HL-60 (cell line): ENCODE results near the gene ABCD1.

ENCODE experiments used
- POLR2AphosphoS5 ChIP-seq: IDR thresholded peaks from 2 replicates; pipeline ENCODE4 v1.6.1; 2012; ENCODE audit warnings: low read depth
- TF ChIP-seq, protein P1 (sequence below): IDR thresholded peaks from one replicate; pipeline ENCODE4 v1.5.1; 2011; ENCODE audit warnings: low read length, control low read depth, inconsistent platforms; ENCODE audit not compliant: insufficient read depth

DNA sequence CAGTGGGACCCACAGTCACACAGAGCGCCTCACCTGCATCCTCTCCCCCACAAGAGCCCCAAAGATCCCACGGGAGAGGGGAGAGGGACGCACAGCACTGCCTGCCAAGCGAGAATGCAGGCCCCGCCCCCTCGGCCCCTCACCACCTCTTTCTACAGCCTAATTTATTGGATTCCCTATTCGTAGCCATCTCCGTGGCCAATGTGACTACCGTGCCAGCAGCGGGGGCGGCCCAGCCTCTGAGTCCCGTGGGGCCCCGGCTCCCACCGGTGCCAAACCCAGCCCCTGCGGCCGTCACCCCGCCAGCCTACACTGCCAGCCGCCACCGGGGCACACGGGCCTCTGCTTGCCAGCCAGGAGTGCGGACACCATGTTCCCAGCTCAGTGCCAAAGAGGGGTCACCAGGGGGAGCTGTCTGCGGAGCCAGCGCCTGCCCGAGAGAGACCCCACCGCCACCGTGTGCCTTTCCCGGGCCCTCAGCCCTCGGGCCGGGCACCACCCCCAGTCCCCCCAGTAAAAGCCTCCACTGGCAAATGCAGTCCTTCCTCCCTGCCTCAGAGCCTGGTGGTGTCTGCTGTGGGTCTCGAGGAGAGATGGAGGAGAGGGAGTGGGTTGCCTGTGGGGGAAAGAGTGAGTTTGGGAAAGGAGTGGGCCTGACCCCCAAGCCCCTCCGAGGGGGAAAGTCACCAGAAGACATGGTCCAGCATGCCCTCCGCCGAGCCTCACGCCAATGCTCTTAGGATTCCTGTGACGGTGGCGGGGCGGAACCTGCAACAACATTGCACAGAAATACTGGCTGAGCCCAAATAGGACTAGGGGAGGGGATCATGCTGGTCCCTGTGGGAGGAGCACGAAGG lies 19.8 kb downstream of the ABCD1 start:
- no peak for TF ChIP-seq POLR2AphosphoS5
- TF ChIP-seq, protein P1, sequence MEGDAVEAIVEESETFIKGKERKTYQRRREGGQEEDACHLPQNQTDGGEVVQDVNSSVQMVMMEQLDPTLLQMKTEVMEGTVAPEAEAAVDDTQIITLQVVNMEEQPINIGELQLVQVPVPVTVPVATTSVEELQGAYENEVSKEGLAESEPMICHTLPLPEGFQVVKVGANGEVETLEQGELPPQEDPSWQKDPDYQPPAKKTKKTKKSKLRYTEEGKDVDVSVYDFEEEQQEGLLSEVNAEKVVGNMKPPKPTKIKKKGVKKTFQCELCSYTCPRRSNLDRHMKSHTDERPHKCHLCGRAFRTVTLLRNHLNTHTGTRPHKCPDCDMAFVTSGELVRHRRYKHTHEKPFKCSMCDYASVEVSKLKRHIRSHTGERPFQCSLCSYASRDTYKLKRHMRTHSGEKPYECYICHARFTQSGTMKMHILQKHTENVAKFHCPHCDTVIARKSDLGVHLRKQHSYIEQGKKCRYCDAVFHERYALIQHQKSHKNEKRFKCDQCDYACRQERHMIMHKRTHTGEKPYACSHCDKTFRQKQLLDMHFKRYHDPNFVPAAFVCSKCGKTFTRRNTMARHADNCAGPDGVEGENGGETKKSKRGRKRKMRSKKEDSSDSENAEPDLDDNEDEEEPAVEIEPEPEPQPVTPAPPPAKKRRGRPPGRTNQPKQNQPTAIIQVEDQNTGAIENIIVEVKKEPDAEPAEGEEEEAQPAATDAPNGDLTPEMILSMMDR: no peak
